Neural progenitor cell (in vitro differentiated cells): ENCODE data around the gene CD99. TPM values are rescaled to one million over a fixed set of nuclear protein-coding genes. Genes with fewer than 3 reads are reported as not detected.

Source experiments
- DNase-seq: peaks from one replicate; pipeline ENCODE4 v3.0.0-alpha.2; 2016; ENCODE audit warnings: low spot score
- H2AFZ ChIP-seq: fragments of 200-600 bp; sonication (generic); replicated peaks from 2 replicates; pipeline ENCODE4 v1.6.1; 2016; ENCODE audit warnings: antibody characterized with exemption
- H3F3A ChIP-seq: fragments of 200-600 bp; sonication (generic); 2 replicates; pipeline ENCODE4 v1.6.1; 2016; ENCODE audit warnings: antibody characterized with exemption, low read depth
- H3K27ac ChIP-seq: fragments of 200-600 bp; sonication (generic); 2 replicates; pipeline ENCODE4 v1.5.1; 2016; ENCODE audit warnings: mild to moderate bottlenecking
- H3K27me3 ChIP-seq: fragments of 200-600 bp; sonication (generic); 2 replicates; pipeline ENCODE4 v1.6.1; 2016; ENCODE audit warnings: mild to moderate bottlenecking, moderate library complexity
- H3K36me3 ChIP-seq: fragments of 200-600 bp; sonication (generic); 2 replicates; pipeline ENCODE4 v1.5.1; 2016
- H3K4me1 ChIP-seq: fragments of 200-600 bp; sonication (generic); 2 replicates; pipeline ENCODE4 v1.6.1; 2016; ENCODE audit warnings: mixed run types
- H3K4me2 ChIP-seq: fragments of 200-600 bp; sonication (generic); 2 replicates; pipeline ENCODE4 v1.6.1; 2016
- H3K4me3 ChIP-seq: fragments of 200-600 bp; sonication (generic); 2 replicates; pipeline ENCODE4 v1.5.1; 2016
- H3K79me2 ChIP-seq: fragments of 200-600 bp; sonication (generic); 2 replicates; pipeline ENCODE4 v1.6.1; 2016; ENCODE audit warnings: low read depth
- H3K9ac ChIP-seq: fragments of 200-600 bp; sonication (generic); 2 replicates; pipeline ENCODE4 v1.6.1; 2016
- H3K9me3 ChIP-seq: fragments of 200-600 bp; sonication (generic); 2 replicates; pipeline ENCODE4 v1.5.1; 2016; ENCODE audit warnings: low read depth
- H4K20me1 ChIP-seq: fragments of 200-600 bp; sonication (generic); 2 replicates; pipeline ENCODE4 v1.6.1; 2016; ENCODE audit warnings: low read depth
- H3K27ac Mint-ChIP-seq: 3 replicates; pipeline ENCODE4 v1.8.0; 2021; ENCODE audit warnings: mixed read lengths
- H3K27me3 Mint-ChIP-seq: 2 replicates; pipeline ENCODE4 v1.8.0; 2022; ENCODE audit warnings: low read depth, mild to moderate bottlenecking, inconsistent platforms, moderate library complexity, mixed read lengths; ENCODE audit not compliant: insufficient read depth
- H3K36me3 Mint-ChIP-seq: 3 replicates; pipeline ENCODE4 v1.8.0; 2021; ENCODE audit warnings: mixed read lengths
- H3K4me1 Mint-ChIP-seq: 3 replicates; pipeline ENCODE4 v1.8.0; 2021; ENCODE audit warnings: mixed read lengths
- H3K4me3 Mint-ChIP-seq: 3 replicates; pipeline ENCODE4 v1.8.0; 2021; ENCODE audit warnings: mild to moderate bottlenecking, moderate library complexity, mixed read lengths
- H3K9me3 Mint-ChIP-seq: 3 replicates; pipeline ENCODE4 v1.8.0; 2020; ENCODE audit warnings: mixed read lengths
- EZH2 ChIP-seq: fragments of 200-600 bp; sonication (generic); IDR thresholded peaks from 2 replicates; pipeline ENCODE4 v1.6.1; 2017; ENCODE audit warnings: antibody characterized with exemption, mild to moderate bottlenecking, moderate library complexity
- EZH2phosphoT487 ChIP-seq: fragments of 200-600 bp; sonication (generic); IDR thresholded peaks from 2 replicates; pipeline ENCODE4 v1.6.1; 2017; ENCODE audit warnings: antibody characterized with exemption
- total RNA-seq: library from RNA; depleted of rRNA; stranded (reverse); fragments of >200 nt; gene quantifications from 2 replicates; pipeline ENCODE4 v1.2.3, GENCODE V29; 2015; ENCODE audit warnings: low replicate concordance
- TF ChIP-seq, protein P1 (sequence below): fragments of 200-600 bp; sonication (generic); IDR thresholded peaks from 2 replicates; pipeline ENCODE4 v1.5.1; 2017; ENCODE audit warnings: antibody characterized with exemption, mild to moderate bottlenecking

CD99 gene
- total RNA-seq, 1 donor from 2014 or later, result 81.8 TPM

- H3K79me2 ChIP-seq, result no peaks in the 10 kb centered on the region
- no peaks in the 10 kb centered on the region for H3K9me3 ChIP-seq
- no peaks in the 10 kb centered on the region for H3K36me3 ChIP-seq
- peaks cover 2% of the 10 kb centered on the region for H3K27me3 Mint-ChIP-seq
- H3F3A ChIP-seq, result peaks cover 7% of the 10 kb centered on the region
- H4K20me1 ChIP-seq, result no peaks in the 10 kb centered on the region
- no peak overlapping the region for H2AFZ ChIP-seq
- H3K36me3 Mint-ChIP-seq, result peaks cover 20% of the 10 kb centered on the region
- no peak overlapping the region for H3K27ac ChIP-seq
- TF ChIP-seq EZH2phosphoT487, result no peak
- TF ChIP-seq EZH2, result no peak
- TF ChIP-seq, protein P1, sequence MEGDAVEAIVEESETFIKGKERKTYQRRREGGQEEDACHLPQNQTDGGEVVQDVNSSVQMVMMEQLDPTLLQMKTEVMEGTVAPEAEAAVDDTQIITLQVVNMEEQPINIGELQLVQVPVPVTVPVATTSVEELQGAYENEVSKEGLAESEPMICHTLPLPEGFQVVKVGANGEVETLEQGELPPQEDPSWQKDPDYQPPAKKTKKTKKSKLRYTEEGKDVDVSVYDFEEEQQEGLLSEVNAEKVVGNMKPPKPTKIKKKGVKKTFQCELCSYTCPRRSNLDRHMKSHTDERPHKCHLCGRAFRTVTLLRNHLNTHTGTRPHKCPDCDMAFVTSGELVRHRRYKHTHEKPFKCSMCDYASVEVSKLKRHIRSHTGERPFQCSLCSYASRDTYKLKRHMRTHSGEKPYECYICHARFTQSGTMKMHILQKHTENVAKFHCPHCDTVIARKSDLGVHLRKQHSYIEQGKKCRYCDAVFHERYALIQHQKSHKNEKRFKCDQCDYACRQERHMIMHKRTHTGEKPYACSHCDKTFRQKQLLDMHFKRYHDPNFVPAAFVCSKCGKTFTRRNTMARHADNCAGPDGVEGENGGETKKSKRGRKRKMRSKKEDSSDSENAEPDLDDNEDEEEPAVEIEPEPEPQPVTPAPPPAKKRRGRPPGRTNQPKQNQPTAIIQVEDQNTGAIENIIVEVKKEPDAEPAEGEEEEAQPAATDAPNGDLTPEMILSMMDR, result no peak
- no peak for DNase-seq
- H3K4me3 Mint-ChIP-seq, result no peak overlapping the region
- H3K27me3 ChIP-seq, result no peaks in the 10 kb centered on the region
- H3K9ac ChIP-seq, result no peak overlapping the region
- H3K4me1 ChIP-seq, result no peaks in the 10 kb centered on the region
- H3K9me3 Mint-ChIP-seq, result no peaks in the 10 kb centered on the region
- H3K27ac Mint-ChIP-seq, result no peak overlapping the region
- no peak overlapping the region for H3K4me3 ChIP-seq
- H3K4me2 ChIP-seq, result no peak overlapping the region
- H3K4me1 Mint-ChIP-seq, result no peaks in the 10 kb centered on the region
These were observed 47.2 kb upstream of the CD99 start for GRCh38 chrX:2643880-2644279.

DNA sequence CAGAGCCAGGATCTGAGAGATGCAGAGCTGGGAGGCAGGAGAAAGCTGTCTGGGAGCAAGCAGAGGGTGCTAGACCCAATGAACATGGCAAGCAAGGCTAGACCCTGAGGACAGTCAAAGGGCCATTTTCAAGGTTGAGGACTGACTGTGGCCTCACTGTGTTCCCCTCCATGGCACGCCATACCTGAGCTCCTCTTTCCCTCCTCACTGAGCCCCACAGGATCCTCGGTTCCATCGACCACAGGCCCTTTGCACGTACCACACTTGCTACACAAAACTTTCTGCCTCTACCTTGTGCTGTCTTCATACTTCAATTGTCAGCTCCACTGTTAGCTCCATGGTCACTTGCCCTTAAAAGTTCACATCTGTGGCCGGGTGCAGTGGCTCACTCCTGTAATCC is 45.5 kb upstream of the CD99 start:
- H3K36me3 ChIP-seq, result no peaks in the 10 kb centered on the region
- no peak overlapping the region for H3K27ac Mint-ChIP-seq

DNA sequence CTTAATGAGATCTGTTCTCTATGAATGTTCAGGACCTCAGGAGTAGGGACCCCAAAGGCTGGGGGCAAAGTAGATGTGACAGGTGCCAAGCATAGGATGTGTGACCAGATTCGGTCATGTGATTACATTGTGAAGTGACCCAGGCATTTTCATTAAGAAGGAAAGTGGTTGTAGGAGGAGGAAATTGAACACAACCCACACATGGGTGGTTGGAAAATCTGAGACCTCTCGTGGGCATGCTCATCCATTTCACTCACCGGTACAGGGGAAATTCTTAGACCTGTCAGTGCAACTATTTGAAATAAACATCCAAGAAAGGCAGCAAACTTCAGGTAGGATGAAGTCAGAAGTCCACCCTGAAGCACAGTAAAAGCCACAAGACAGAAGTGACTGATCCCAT is 43.5 kb upstream of the CD99 start:
- no peak overlapping the region for H3K4me2 ChIP-seq
- Mint-ChIP-seq H3K27me3 (peaks cover 2% of the 10 kb centered on the region), H3K36me3 (peaks cover 18% of the 10 kb centered on the region), H3K9me3 (no peaks in the 10 kb centered on the region), H3K4me3 (no peak overlapping the region), H3K27ac (no peak overlapping the region), H3K4me1 (peaks cover 2% of the 10 kb centered on the region)
- H3K4me1 ChIP-seq, result no peaks in the 10 kb centered on the region
- H3K79me2 ChIP-seq, result no peaks in the 10 kb centered on the region
- no peaks in the 10 kb centered on the region for H3K27me3 ChIP-seq
- DNase-seq, result no peak
- H3K4me3 ChIP-seq, result no peak overlapping the region
- H3K9me3 ChIP-seq, result no peaks in the 10 kb centered on the region
- no peak overlapping the region for H3K9ac ChIP-seq
- TF ChIP-seq EZH2phosphoT487 (no peak), EZH2 (no peak)
- TF ChIP-seq, protein P1, result no peak
- H4K20me1 ChIP-seq, result no peaks in the 10 kb centered on the region
- H3K36me3 ChIP-seq, result no peaks in the 10 kb centered on the region
- no peak overlapping the region for H3K27ac ChIP-seq
- H2AFZ ChIP-seq, result no peak overlapping the region
- H3F3A ChIP-seq, result no peaks in the 10 kb centered on the region

More for the DNA sequence above, 45.5 kb upstream of the CD99 start:
- peaks cover 18% of the 10 kb centered on the region for H3K36me3 Mint-ChIP-seq
- H4K20me1 ChIP-seq, result no peaks in the 10 kb centered on the region
- no peaks in the 10 kb centered on the region for H3K4me1 ChIP-seq
- H3K27me3 Mint-ChIP-seq, result peaks cover 3% of the 10 kb centered on the region
- H3K4me3 ChIP-seq, result no peak overlapping the region
- no peaks in the 10 kb centered on the region for H3F3A ChIP-seq
- TF ChIP-seq, protein P1, result no peak
- TF ChIP-seq EZH2phosphoT487, result no peak
- TF ChIP-seq EZH2, result no peak
- H3K79me2 ChIP-seq, result no peaks in the 10 kb centered on the region
- no peak overlapping the region for H3K4me2 ChIP-seq
- no peak overlapping the region for H3K4me3 Mint-ChIP-seq
- H3K27ac ChIP-seq, result no peak overlapping the region
- no peaks in the 10 kb centered on the region for H3K9me3 Mint-ChIP-seq
- H2AFZ ChIP-seq, result no peak overlapping the region
- H3K4me1 Mint-ChIP-seq, result no peaks in the 10 kb centered on the region
- no peak for DNase-seq
- H3K27me3 ChIP-seq, result no peaks in the 10 kb centered on the region
- no peak overlapping the region for H3K9ac ChIP-seq
- no peaks in the 10 kb centered on the region for H3K9me3 ChIP-seq
